Testis (tissue), 3 donors: ENCODE data around the gene PPP1R26. TPM values are rescaled to one million over a fixed set of nuclear protein-coding genes. Genes with fewer than 3 reads are reported as not detected.

Source experiments
- DNase-seq: peaks from one replicate; pipeline ENCODE4 v3.0.0-alpha.2; 2019
- H3K27ac ChIP-seq, 2 donors: fragments of 200-600 bp; sonication (generic); one replicate each; pipeline ENCODE4 v1.5.1; 2019
- H3K27me3 ChIP-seq: fragments of 200-600 bp; sonication (generic); one replicate; pipeline ENCODE4 v1.5.1; 2019
- H3K36me3 ChIP-seq: fragments of 200-600 bp; sonication (generic); one replicate; pipeline ENCODE4 v1.5.1; 2017; ENCODE audit warnings: low read depth; ENCODE audit errors: missing control alignments
- H3K4me1 ChIP-seq: fragments of 200-600 bp; sonication (generic); one replicate; pipeline ENCODE4 v1.5.1; 2019
- H3K4me3 ChIP-seq, 2 donors: fragments of 200-600 bp; sonication (generic); one replicate each; pipeline ENCODE4 v1.5.1; 2017 to 2019
- H3K9me3 ChIP-seq: fragments of 200-600 bp; sonication (generic); one replicate; pipeline ENCODE4 v1.5.1; 2017
- CTCF ChIP-seq, 3 experiments: fragments of 450-650 bp in 2 of 3; fragments of 200-600 bp in 1 of 3; sonication (generic) in 1 of 3; IDR thresholded peaks; one replicate each; pipeline ENCODE4 v1.5.1; 2016 to 2019; ENCODE audit warnings: antibody characterized with exemption in 3 of 3, mild to moderate bottlenecking in 2 of 3, moderate library complexity in 1 of 3
- POLR2A ChIP-seq: fragments of 450-650 bp; IDR thresholded peaks from one replicate; pipeline ENCODE4 v1.6.1; 2017; ENCODE audit warnings: antibody characterized with exemption, mild to moderate bottlenecking, moderate library complexity
- WGBS, 2 donors: methylation state at CpG; one replicate each; pipeline ENCODE4 v1.1.5; 2018; 5-methylcytosine and 5-hydroxymethylcytosine counted together
- intact Hi-C: fragments of 100-400 bp; cut with DNase I; formaldehyde crosslinking; loops from one replicate; pipeline ENCODE4 v1.15.1; 2023; ENCODE audit warnings: low total_unique reads
- polyA plus RNA-seq: library from polyadenylated mRNA; stranded (reverse); fragments of 350-450 nt; fragmentation: Illumina TruSeq; extraction: RNeasy Lipid Tissue Mini Kit (QIAGEN cat#74804); gene quantifications from one replicate; pipeline ENCODE4 v1.2.3, GENCODE V29; 2014; ENCODE audit warnings: low read depth, low replicate concordance; ENCODE audit not compliant: insufficient read depth
- total RNA-seq, 2 donors: library from RNA; depleted of rRNA; stranded (reverse); fragments of >200 nt; gene quantifications; one replicate each; pipeline ENCODE4 v1.2.3, GENCODE V29; 2016

The PPP1R26 gene
- total and polyA plus RNA-seq, 3 donors from 2014 or later, result 15.6 to 38.8 (median 33.1) TPM

GRCh38 chr9:135480071-135480939 lies 723 bp downstream of the PPP1R26 start:
- Histone ChIP-seq H3K4me1 (peaks cover 6% of the 10 kb centered on the region), H3K27ac (peak overlapping the region; percentile 31 to 61), H3K9me3 (no peaks in the 10 kb centered on the region), H3K27me3 (no peaks in the 10 kb centered on the region), H3K36me3 (no peaks in the 10 kb centered on the region), H3K4me3 (peak overlapping the region; percentile 60 to 82)
- TF ChIP-seq POLR2A (no peak), CTCF (IDR thresholded peaks at IDR 0.05) (no peak)
- 0 to 1% methylated on average over 6 to 49 of the region's 76 CpGs for WGBS, 2 donors
- intact Hi-C loops, result no loop called here
- DNase-seq, result peak; percentile 58

GRCh38 chr9:135480940-135481310 lies 1.3 kb downstream of the PPP1R26 start:
- peak overlapping the region in 1 of 2 donors; percentile 82 for H3K4me3 ChIP-seq
- intact Hi-C loops, result no loop called here
- TF ChIP-seq CTCF (IDR thresholded peaks at IDR 0.05) (no peak), POLR2A (no peak)
- no peaks in the 10 kb centered on the region for H3K9me3 ChIP-seq
- no peak for DNase-seq
- no peaks in the 10 kb centered on the region for H3K27me3 ChIP-seq
- peaks cover 6% of the 10 kb centered on the region for H3K4me1 ChIP-seq
- WGBS, 2 donors, result 27 to 34% methylated on average over 10 to 11 of the region's 11 CpGs
- H3K36me3 ChIP-seq, result no peaks in the 10 kb centered on the region
- H3K27ac ChIP-seq, result no peak overlapping the region

DNA sequence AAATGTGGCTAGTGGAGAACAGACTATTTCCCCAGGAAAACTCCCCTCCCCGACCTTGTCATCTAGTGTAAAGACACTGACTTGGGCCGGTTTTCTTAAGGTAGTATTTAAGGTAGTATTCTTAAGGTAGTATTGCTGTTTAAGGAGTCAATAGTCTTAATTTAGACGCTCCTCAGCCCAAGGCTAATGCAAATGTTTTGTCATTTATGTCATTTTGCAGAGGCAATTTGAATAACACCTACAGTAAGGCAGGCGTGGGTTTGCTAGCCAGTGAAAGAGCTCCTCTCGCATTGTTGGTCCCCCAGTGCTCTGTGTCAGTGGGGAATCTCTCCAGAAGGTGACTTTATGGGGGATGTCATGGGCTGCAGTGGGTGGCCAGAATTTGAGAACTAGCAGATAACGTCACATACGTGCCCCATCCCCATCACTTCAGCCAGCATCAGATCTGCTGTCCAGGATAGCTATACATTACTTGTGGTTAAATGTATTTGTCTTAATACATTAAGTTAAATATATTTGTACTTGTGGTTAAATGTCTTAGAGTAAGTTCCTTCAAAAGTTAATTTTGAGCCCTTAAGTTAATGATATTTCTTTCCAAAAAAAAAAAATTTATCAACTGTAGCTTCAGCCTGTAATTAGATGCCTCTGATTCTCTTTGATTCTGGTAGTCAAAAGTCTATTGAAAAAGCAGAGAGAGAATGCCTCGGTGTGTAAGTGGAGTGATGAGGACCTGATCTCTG lies 2.6 kb downstream of the PPP1R26 start:
- H3K36me3 ChIP-seq, result no peaks in the 10 kb centered on the region
- H3K27me3 ChIP-seq, result no peaks in the 10 kb centered on the region
- no peak overlapping the region for H3K27ac ChIP-seq
- TF ChIP-seq CTCF (IDR thresholded peaks at IDR 0.05) (no peak), POLR2A (no peak)
- no peak for DNase-seq
- peaks cover 6% of the 10 kb centered on the region for H3K4me1 ChIP-seq
- intact Hi-C loops, result no loop called here
- H3K4me3 ChIP-seq, result no peak overlapping the region
- 74 to 78% methylated on average over 8 of the region's 8 CpGs for WGBS, 2 donors
- no peaks in the 10 kb centered on the region for H3K9me3 ChIP-seq

DNA sequence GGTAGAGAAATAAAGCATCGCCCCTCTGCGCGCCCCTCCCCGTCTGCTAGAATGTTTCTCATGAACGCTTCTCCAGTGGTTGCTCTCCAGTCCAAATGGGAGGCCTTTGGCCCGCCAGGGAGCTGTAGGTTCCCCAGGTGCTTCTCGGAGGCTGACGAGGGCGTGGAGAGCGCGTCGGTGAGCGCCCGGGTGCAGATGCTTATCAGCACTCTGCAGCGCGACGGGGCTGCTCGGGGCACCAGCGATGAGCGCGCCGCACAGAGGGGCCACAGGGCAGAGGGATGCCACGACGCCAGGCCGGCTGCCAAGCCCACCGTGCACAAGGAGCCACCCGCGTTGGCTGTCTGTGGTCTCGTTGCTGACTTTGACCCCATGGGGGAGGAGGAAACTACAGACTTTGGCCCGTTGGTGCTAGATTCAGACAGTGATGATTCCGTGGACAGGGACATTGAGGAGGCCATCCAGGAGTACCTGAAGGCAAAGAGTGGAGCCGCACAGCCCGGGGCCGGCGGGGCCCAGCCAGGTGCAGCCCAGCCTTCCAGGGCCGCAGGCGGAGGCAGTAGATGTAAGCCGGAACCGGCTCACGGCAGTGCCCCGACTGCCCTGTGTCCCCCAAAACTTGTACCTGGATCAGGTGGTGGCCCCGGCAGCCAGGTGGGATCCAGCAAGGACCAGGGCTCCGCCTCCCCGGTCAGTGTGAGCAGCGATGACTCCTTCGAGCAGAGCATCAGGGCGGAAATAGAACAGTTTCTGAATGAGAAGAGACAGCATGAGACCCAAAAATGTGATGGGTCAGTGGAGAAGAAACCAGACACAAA lies 5.1 kb downstream of the PPP1R26 start:
- H3K9me3 ChIP-seq, result no peaks in the 10 kb centered on the region
- intact Hi-C loops, result no loop called here
- no peaks in the 10 kb centered on the region for H3K36me3 ChIP-seq
- DNase-seq, result no peak
- no peaks in the 10 kb centered on the region for H3K27me3 ChIP-seq
- TF ChIP-seq POLR2A (no peak), CTCF (IDR thresholded peaks at IDR 0.05) (no peak)
- H3K4me1 ChIP-seq, result no peaks in the 10 kb centered on the region
- WGBS, 2 donors, result 96 to 99% methylated on average over 14 to 47 of the region's 47 CpGs
- H3K27ac ChIP-seq, result no peak overlapping the region
- no peak overlapping the region for H3K4me3 ChIP-seq
